ENCODE measurements around the gene CCT8. TPM values are rescaled to one million over a fixed set of nuclear protein-coding genes. Genes with fewer than 3 reads are reported as not detected.
"Not testable (repeated sequence)": the region's sequence is repeated elsewhere in the genome, so short reads cannot be mapped to it uniquely, and the experiment has no call there.

Gene CCT8
- polyA plus RNA-seq, 3 donors, result 268 to 279 (median 272) TPM

DNA sequence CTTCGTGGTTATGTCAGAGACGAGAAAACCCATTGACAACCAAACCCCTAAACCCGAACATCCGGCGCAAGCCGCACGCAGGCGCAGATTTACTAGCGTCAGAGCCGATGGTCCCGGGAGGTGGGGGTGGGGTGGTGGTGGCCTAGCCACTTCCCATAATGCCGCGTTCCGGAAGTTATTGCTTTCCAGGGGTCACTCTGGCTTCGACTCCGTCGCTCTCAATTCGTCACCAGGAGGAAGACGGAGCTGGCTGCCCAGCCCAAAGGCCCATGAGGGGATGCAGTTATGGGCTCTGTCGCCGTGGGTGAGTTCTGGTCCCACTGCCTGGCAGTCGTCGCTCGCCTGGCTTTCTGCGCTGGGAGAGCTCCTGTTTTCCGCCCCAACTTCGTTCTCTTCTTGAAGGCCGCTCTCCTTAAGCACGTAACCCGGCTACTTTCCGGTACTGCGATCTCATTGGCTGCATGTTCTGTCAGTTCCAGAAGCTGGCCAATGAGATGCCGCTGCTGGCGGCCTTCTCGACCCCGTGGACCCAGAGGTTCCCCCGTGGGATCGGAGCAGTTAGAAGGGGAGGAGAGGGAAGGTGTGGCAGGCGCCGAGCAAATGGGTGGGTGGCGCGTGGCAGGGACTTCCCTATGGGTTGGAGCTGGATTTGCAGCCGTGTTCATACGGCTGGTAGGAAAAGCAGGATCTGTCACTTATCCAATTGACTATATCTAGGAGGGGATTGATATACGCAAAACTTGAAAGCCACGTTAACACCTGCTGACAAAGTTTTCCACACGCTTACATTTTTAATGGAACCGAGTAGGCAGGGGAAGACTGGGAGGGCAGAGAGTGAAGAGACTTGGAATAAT, 48.7 kb downstream of the CCT8 start, which contains the start of gene USP16:
Gene USP16, plus strand, starts transcription at position 195 of the 854 bp plus-strand sequence. CDS start 3,246 bp downstream, outside the sequence.
- peak; percentile 98 to 100 (median 99) for DNase-seq (ENCODE audit: low read depth in 3 of 3, low spot score in 2 of 3)

DNA sequence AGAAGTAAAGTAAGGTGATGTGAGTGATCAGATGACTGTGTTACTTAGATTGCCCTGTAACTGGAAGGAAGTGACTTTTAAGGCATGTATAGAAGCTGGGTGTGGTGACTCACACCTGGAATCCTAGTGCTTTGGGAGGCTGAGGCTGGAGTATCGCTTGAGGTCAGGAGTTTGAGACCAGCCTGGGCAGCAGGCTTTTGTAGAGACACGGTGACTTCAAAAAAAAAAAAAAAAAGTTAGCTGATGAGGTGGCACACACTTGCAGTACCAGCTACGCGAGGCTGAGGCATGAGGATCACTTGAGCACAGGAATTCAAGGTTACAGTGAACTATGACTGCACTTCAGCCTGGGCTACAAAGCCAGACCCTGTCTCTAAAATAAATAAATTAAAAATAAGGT, 51.3 kb downstream of the CCT8 start:
- DNase-seq (ENCODE audit: low read depth in 3 of 3, low spot score in 2 of 3), result no peak

GRCh38 chr21:29018540-29018939, 54.9 kb downstream of the CCT8 start:
- no peak for DNase-seq (ENCODE audit: low read depth in 3 of 3, low spot score in 2 of 3)

DNA sequence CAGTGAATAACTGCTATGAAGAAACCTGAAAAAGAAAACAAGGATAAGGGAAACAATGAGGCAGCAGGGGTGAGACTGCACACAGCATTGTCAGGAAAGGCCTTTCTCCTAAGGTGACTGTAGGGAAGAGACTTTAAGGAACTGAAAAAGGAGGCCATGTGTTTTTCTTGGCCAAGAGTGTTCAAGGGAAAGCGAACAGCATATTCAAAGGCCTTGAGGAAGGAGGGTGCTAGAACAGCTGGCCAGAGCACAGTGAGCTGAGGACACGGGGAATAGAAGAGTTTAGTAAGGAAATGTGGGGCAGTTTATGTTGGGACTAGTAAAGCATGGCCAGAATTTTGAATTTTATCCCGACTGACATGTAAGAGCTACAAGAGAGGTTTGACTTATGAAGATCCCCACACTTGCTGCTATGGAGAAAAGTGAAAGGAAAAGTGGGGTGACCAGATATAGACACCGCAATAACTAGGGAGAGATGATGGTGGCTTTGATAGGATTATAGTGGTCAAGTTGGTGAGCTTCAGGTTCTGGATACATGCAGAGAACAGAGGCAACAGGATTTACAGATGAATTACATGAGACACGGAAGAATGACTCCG, 55.7 kb downstream of the CCT8 start:
- DNase-seq (ENCODE audit: low read depth in 3 of 3, low spot score in 2 of 3), result no peak

DNA sequence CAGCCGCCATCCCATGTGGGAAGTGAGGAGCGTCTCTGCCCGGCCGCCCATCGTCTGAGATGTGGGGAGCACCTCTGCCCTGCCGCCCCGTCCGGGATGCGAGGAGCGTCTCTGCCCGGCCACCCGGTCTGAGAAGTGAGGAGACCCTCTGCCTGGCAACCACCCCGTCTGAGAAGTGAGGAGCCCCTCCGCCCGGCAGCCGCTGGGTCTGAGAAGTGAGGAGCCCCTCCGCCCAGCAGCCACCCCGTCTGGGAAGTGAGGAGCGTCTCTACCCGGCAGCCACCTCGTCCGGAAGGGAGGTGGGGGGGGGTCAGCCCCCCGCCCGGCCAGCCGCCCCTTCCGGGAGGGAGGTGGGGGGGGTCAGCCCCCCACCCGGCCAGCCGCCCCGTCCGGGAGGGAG, 62.2 kb downstream of the CCT8 start:
- DNase-seq (ENCODE audit: low read depth in 3 of 3, low spot score in 2 of 3), result not testable (repeated sequence)

GRCh38 chr21:29008367-29008766, 65.1 kb downstream of the CCT8 start:
- no peak for DNase-seq (ENCODE audit: low read depth in 3 of 3, low spot score in 2 of 3)

DNA sequence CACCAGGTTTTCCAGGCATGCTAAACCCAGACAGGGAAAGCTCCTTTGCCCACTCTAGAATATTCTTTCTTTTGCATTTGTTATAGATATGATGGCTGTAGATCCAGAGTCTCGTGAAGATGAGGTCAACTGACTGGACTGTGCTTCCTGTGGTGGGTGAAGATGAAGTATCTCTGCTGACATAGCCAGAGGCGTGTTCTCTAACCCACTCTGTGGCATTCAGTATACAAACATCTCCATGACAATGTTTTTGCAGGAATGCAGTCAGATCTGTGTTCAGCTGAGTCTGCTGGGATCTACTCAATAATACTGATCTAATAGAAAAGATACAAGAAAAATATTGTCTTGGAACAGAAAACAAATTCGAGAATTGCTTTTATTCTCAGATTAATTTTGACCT, 65.6 kb downstream of the CCT8 start:
- DNase-seq (ENCODE audit: low read depth in 3 of 3, low spot score in 2 of 3), result no peak

DNA sequence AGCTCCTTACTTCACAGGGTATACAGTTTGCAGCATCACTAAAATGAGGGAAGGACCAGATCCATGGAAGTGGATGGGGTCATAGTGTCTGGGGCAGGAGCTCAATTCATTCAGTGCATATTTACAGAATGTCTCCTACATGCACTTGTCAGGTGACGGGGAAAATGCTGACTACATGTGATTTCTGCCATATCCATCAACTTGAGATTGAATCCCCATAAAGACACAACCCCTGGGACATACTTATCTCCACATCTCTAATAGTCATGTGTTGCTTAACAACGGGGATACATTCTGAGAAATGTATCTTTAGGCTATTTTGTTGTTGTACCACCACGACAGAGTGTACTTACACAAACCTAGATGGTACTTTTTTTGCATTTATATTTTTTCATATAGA, 66.3 kb downstream of the CCT8 start:
- DNase-seq (ENCODE audit: low read depth in 3 of 3, low spot score in 2 of 3), result no peak

Other genes with a start within 250 kb of the CCT8 start
- gene LTN1, start 80.8 kb downstream of the CCT8 start, polyA plus RNA-seq (ENCODE audit: insufficient read length in 3 of 3), result 10 to 100 TPM; 30.5 to 35.6 (median 33.1) TPM
- gene RWDD2B, start 54.3 kb downstream of the CCT8 start, polyA plus RNA-seq (ENCODE audit: insufficient read length in 3 of 3), result 10 to 100 TPM; 20.0 to 28.9 (median 25.5) TPM
- gene USP16, start 49.0 kb downstream of the CCT8 start, polyA plus RNA-seq (ENCODE audit: insufficient read length in 3 of 3), result 10 to 100 TPM; 48.6 to 60.0 (median 58.8) TPM
- gene MAP3K7CL, start 57.0 kb upstream of the CCT8 start, polyA plus RNA-seq (ENCODE audit: insufficient read length in 3 of 3), result 1 to 10 TPM; 4.4 to 6.3 (median 4.9) TPM
- 10 to 100 TPM; 42.4 to 54.3 (median 51.5) TPM for gene BACH1, start 225.3 kb upstream of the CCT8 start, polyA plus RNA-seq (ENCODE audit: insufficient read length in 3 of 3)